Activated CD4-positive, alpha-beta T cell treated with anti-CD3 and anti-CD28 coated beads for 36 hours (primary cell): ENCODE measurements around the gene ORC5. TPM values are rescaled to one million over a fixed set of nuclear protein-coding genes. Genes with fewer than 3 reads are reported as not detected.
A peak's percentile ranks its signal among the peaks of the same experiment; 100 is the strongest.

Source experiments
- ATAC-seq: fragments of 200-7000 bp; cut with Tn5 transposase; one replicate; pipeline ENCODE4 v1.10.0; 2021; ENCODE audit warnings: mild to moderate bottlenecking, moderate library complexity
- CTCF ChIA-PET: fragments of 350-600 bp; sonication (Branson Sonifier 250); formaldehyde crosslinking; loops from one replicate; lab custom pipeline; 2021; ENCODE audit warnings: antibody characterized with exemption; lab: Charles Lee
- POLR2A ChIA-PET: fragments of 350-600 bp; sonication (Branson Sonifier 250); formaldehyde crosslinking; loops from one replicate; lab custom pipeline; 2021; ENCODE audit warnings: antibody characterized with exemption, inconsistent platforms; lab: Charles Lee
- DNase-seq: peaks from one replicate; pipeline ENCODE4 v3.0.0-alpha.2; 2020
- H3K27ac Mint-ChIP-seq: one replicate; pipeline ENCODE4 v1.8.0; 2021; ENCODE audit warnings: mixed read lengths
- H3K27me3 Mint-ChIP-seq: one replicate; pipeline ENCODE4 v1.8.0; 2021; ENCODE audit warnings: mixed read lengths
- H3K36me3 Mint-ChIP-seq: one replicate; pipeline ENCODE4 v1.8.0; 2021; ENCODE audit warnings: low read depth, mixed read lengths
- H3K4me1 Mint-ChIP-seq: one replicate; pipeline ENCODE4 v1.8.0; 2021; ENCODE audit warnings: mixed read lengths
- H3K4me3 Mint-ChIP-seq: one replicate; pipeline ENCODE4 v1.8.0; 2021; ENCODE audit warnings: mild to moderate bottlenecking, moderate library complexity, mixed read lengths
- H3K9me3 Mint-ChIP-seq: one replicate; pipeline ENCODE4 v1.8.0; 2021; ENCODE audit warnings: low read depth, mixed read lengths
- intact Hi-C, 2 experiments: fragments of 100-400 bp; cut with DNase I in 1 of 2; cut with micrococcal nuclease in 1 of 2; formaldehyde crosslinking; loops; one replicate each; pipeline versions ENCODE4 v1.14.2 to v1.15.1; 2022 to 2024; cut with DNase I, micrococcal nuclease
- total RNA-seq, 2 experiments: library from RNA; stranded (reverse); gene quantifications; one replicate each; pipeline ENCODE4 v1.2.3, GENCODE V29; 2021

ORC5 gene
- total RNA-seq, 2 experiments from 2014 or later: 23.5 to 25.1 TPM

DNA sequence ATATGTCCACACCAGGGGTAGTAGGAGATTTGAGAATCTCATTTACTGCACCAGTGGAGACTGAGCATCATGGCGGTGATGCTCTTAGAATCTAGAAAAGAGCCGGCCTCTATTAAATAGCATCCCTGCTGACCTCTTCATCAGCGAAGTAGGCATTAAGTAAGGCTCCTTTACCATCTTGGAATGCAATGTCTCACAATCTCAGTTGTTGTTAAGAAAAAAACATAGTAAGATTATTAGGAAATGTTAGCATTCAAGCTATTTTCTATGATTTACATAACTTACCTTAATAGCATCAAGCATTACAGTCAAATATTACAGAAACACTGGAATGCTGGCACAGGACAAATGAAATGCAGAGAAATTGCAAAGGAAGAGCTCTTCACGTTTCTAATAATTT lies 54.5 kb downstream of the ORC5 start:
- POLR2A ChIA-PET: no interaction called here
- H3K9me3 Mint-ChIP-seq: no peaks in the 10 kb centered on the region
- intact Hi-C loops: loop anchor here (10.0 kb wide), 3 partner anchors 158 to 858 kb away; partner anchors contain the start of genes PMPCB (in 1 of the 2) and SLC26A5 (in 1 of the 2)
- no peaks in the 10 kb centered on the region for H3K4me1 Mint-ChIP-seq
- CTCF ChIA-PET: interaction anchor here (0.8 kb wide), 1 partner anchor 579 kb away, joined by 3 read pairs; no protein-coding TSS in a partner anchor
- DNase-seq: no peak
- ATAC-seq: no peak
- no peak overlapping the region for H3K4me3 Mint-ChIP-seq
- H3K27me3 Mint-ChIP-seq: no peaks in the 10 kb centered on the region
- no peak overlapping the region for H3K27ac Mint-ChIP-seq
- peaks cover 12% of the 10 kb centered on the region for H3K36me3 Mint-ChIP-seq

DNA sequence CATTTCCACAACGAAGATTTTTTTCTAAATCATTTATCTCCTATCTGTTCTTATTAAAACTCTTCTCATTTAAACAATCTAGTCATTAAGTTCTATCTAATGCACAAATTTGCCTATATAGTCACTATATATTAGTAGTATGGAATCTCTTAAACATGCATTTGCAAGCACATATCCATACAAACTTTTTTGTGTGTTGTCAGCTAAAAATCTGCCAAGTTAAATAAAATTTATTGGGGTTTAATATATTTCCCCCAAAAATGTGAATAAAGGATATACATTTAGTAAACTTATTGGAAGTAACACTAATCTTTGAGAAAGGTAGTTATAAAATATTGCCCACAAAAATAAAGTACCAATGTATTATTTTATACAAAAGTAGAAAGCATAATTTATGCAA lies 55.3 kb downstream of the ORC5 start:
- H3K27ac Mint-ChIP-seq: no peak overlapping the region
- H3K4me3 Mint-ChIP-seq: no peak overlapping the region
- H3K27me3 Mint-ChIP-seq: no peaks in the 10 kb centered on the region
- ChIA-PET CTCF (interaction anchor here (0.8 kb wide), 1 partner anchor 579 kb away, joined by 3 read pairs; no protein-coding TSS in a partner anchor), POLR2A (no interaction called here)
- H3K36me3 Mint-ChIP-seq: peaks cover 12% of the 10 kb centered on the region
- DNase-seq (no peak), ATAC-seq (no peak)
- intact Hi-C loops: loop anchor here (10.0 kb wide), 3 partner anchors 158 to 858 kb away; partner anchors contain the start of genes PMPCB (in 1 of the 2) and SLC26A5 (in 1 of the 2)
- no peaks in the 10 kb centered on the region for H3K9me3 Mint-ChIP-seq
- H3K4me1 Mint-ChIP-seq: no peaks in the 10 kb centered on the region

- no peak overlapping the region for H3K27ac Mint-ChIP-seq
- ATAC-seq (no peak), DNase-seq (no peak)
- H3K4me1 Mint-ChIP-seq: no peaks in the 10 kb centered on the region
- H3K27me3 Mint-ChIP-seq: no peaks in the 10 kb centered on the region
- POLR2A ChIA-PET: no interaction called here
- H3K36me3 Mint-ChIP-seq: peaks cover 16% of the 10 kb centered on the region
- no peaks in the 10 kb centered on the region for H3K9me3 Mint-ChIP-seq
- H3K4me3 Mint-ChIP-seq: no peak overlapping the region
- intact Hi-C loops: loop anchor here (10.0 kb wide), 3 partner anchors 156 to 856 kb away; partner anchors contain the start of genes PMPCB (in 1 of the 2) and SLC26A5 (in 1 of the 2)
- CTCF ChIA-PET: interaction anchor here (1.2 to 1.5 kb wide), 2 partner anchors 12 to 18 kb away, joined by 3 to 5 read pairs; no protein-coding TSS in a partner anchor
Observed at GRCh38 chr7:104150470-104150869, 57.3 kb downstream of the ORC5 start.

- no peaks in the 10 kb centered on the region for H3K4me1 Mint-ChIP-seq
- no peak for DNase-seq
- ATAC-seq: no peak
- H3K9me3 Mint-ChIP-seq: no peaks in the 10 kb centered on the region
- intact Hi-C loops: loop anchor here (10.0 kb wide), 3 partner anchors 155 to 855 kb away; partner anchors contain the start of genes PMPCB (in 1 of the 2) and SLC26A5 (in 1 of the 2)
- H3K27ac Mint-ChIP-seq: no peak overlapping the region
- H3K27me3 Mint-ChIP-seq: no peaks in the 10 kb centered on the region
- H3K36me3 Mint-ChIP-seq: peaks cover 19% of the 10 kb centered on the region
- H3K4me3 Mint-ChIP-seq: no peak overlapping the region
- POLR2A ChIA-PET: no interaction called here
- CTCF ChIA-PET: interaction anchor here (0.9 to 1.5 kb wide), 2 partner anchors 10 to 17 kb away, joined by 3 read pairs; no protein-coding TSS in a partner anchor
Observed at GRCh38 chr7:104149822-104150221, 58.0 kb downstream of the ORC5 start.

DNA sequence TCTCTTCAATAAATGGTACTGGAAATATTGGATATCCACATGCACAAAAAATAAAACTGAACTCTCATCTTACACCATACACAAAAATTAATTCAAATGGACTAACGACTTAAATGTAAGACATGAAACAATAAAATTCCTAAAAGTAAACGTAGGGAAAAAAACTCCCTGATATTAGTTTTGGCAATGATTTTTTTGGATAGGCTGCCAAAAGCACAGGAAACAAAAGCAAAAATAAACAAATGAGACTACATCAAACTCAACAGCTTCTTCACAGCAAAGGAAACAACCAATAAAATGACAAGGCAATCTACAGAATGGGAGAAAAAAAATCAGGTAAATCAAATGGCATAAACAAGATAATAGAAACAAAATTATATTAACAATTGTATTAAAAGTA lies 65.7 kb downstream of the ORC5 start:
- Mint-ChIP-seq H3K27ac (no peak overlapping the region), H3K4me1 (peaks cover 4% of the 10 kb centered on the region), H3K27me3 (no peaks in the 10 kb centered on the region), H3K9me3 (no peaks in the 10 kb centered on the region), H3K36me3 (peaks cover 19% of the 10 kb centered on the region), H3K4me3 (no peak overlapping the region)
- no peak for DNase-seq
- ChIA-PET CTCF (interaction anchor here (1.8 kb wide), 1 partner anchor 18 kb away, joined by 4 read pairs; no protein-coding TSS in a partner anchor), POLR2A (no interaction called here)
- no peak for ATAC-seq
- intact Hi-C loops: no loop called here

DNA sequence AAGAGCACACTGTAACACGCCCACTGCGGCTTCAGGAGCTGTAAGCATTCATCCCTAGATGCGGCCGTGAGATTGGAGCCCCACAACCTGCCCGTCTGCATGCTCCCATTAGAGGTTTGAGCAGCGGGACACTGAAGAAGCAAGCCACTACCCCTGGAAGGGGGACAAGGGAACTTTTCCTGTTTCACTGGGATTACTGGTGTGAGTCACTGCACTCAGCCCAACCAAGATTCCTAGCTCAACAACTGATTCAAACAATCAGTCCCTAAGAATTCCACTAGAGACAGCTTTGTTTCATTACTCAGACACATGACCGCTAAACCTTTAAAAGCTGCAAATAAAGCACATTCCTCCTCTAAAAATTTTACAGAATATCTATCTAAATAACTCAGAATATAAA lies 69.8 kb downstream of the ORC5 start:
- ATAC-seq: no peak
- no peak overlapping the region for H3K4me3 Mint-ChIP-seq
- peaks cover 14% of the 10 kb centered on the region for H3K4me1 Mint-ChIP-seq
- ChIA-PET CTCF (interaction anchor here (0.8 to 1.7 kb wide), 3 partner anchors 13 to 563 kb away, joined by 3 to 5 read pairs (median 4); no protein-coding TSS in a partner anchor), POLR2A (interaction anchor here (0.6 kb wide), 2 partner anchors 86 to 805 kb away, joined by 3 read pairs; no protein-coding TSS in a partner anchor)
- peaks cover 13% of the 10 kb centered on the region for H3K36me3 Mint-ChIP-seq
- no peak overlapping the region for H3K27ac Mint-ChIP-seq
- intact Hi-C loops: no loop called here
- no peak for DNase-seq
- H3K9me3 Mint-ChIP-seq: no peaks in the 10 kb centered on the region
- H3K27me3 Mint-ChIP-seq: no peaks in the 10 kb centered on the region

- no peak for ATAC-seq
- ChIA-PET CTCF (interaction anchor here (0.8 to 1.7 kb wide), 3 partner anchors 14 to 562 kb away, joined by 3 to 5 read pairs (median 4); no protein-coding TSS in a partner anchor), POLR2A (no interaction called here)
- no peak overlapping the region for H3K27ac Mint-ChIP-seq
- no peak overlapping the region for H3K4me3 Mint-ChIP-seq
- intact Hi-C loops: no loop called here
- H3K27me3 Mint-ChIP-seq: no peaks in the 10 kb centered on the region
- no peaks in the 10 kb centered on the region for H3K9me3 Mint-ChIP-seq
- peaks cover 14% of the 10 kb centered on the region for H3K4me1 Mint-ChIP-seq
- H3K36me3 Mint-ChIP-seq: peaks cover 13% of the 10 kb centered on the region
- DNase-seq: no peak
Observed at GRCh38 chr7:104137511-104137910, 70.3 kb downstream of the ORC5 start.

DNA sequence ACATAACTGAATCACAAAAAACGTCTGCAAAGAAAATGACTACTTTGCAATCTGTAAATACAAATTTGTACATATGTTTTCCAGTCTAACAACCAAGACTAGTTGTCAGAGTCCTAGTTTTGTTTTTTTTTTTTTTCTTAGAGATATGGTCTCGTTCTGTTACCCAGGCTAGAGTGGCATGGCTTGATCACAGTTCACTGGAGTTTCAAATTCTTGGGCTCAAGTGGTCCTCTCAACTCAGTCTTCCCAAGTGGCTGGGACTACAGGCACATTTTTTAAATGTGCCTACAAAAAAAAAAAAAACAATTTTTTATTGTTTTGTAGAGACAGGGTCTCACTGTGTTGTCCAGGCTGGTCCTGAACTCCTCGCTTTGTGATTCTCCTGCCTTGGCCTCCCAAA lies 70.8 kb downstream of the ORC5 start:
- Mint-ChIP-seq H3K27me3 (no peaks in the 10 kb centered on the region), H3K36me3 (peaks cover 13% of the 10 kb centered on the region), H3K27ac (no peak overlapping the region), H3K4me3 (no peak overlapping the region), H3K9me3 (no peaks in the 10 kb centered on the region), H3K4me1 (peaks cover 14% of the 10 kb centered on the region)
- ChIA-PET CTCF (interaction anchor here (0.8 to 1.2 kb wide), 2 partner anchors 11 to 570 kb away, joined by 4 to 5 read pairs; no protein-coding TSS in a partner anchor), POLR2A (no interaction called here)
- intact Hi-C loops: no loop called here
- DNase-seq (no peak), ATAC-seq (no peak)

- ChIA-PET CTCF (interaction anchor here (0.8 to 1.3 kb wide), 3 partner anchors 10 to 570 kb away, joined by 4 to 5 read pairs (median 4); no protein-coding TSS in a partner anchor), POLR2A (no interaction called here)
- intact Hi-C loops: no loop called here
- Mint-ChIP-seq H3K27me3 (no peaks in the 10 kb centered on the region), H3K4me3 (no peak overlapping the region), H3K36me3 (peaks cover 13% of the 10 kb centered on the region), H3K4me1 (peaks cover 14% of the 10 kb centered on the region), H3K9me3 (no peaks in the 10 kb centered on the region), H3K27ac (peak overlapping the region; percentile 85)
- no peak for ATAC-seq
- DNase-seq: no peak
Observed at GRCh38 chr7:104136561-104136960, 71.3 kb downstream of the ORC5 start.

DNA sequence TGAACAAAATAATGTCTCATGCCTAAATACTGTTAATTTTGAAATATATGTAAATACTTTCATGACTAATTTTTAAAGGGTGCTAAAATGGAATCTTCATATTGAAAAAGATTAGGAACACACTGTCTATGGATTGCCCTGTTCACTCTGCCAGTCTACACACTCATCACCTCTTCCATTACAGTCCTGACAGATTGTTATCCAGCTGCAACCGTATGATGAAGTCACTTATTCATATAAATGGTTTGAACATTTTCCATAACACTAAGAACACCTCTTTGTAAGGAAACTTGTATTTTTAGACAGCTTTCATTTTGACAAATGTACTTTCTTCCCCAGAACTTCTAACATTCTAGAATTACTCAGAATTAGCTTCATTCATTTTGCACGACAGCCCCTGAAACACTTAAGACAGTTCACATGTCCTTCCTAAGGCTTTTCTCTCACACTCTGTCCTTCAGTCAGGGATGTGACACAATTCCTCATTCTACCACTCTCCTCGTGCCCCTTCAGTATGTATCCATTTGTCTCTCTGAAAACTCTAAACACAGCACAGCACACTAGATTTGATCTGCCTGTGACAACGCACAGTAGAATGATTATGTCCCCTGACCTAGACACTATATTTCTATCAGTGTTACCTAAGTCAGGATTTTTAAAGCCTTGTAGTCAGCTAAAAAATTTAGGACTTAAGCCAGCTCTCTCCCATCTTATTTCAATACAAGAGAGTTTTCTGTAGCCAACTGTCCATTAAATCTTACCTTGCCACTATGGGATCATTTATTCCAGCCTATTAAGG lies 71.9 kb downstream of the ORC5 start:
- ChIA-PET POLR2A (no interaction called here), CTCF (interaction anchor here (0.8 to 1.3 kb wide), 3 partner anchors 10 to 569 kb away, joined by 4 to 5 read pairs (median 4); no protein-coding TSS in a partner anchor)
- H3K4me3 Mint-ChIP-seq: no peak overlapping the region
- DNase-seq: peak; percentile 13
- peak overlapping the region; percentile 85 for H3K27ac Mint-ChIP-seq
- intact Hi-C loops: no loop called here
- H3K36me3 Mint-ChIP-seq: peaks cover 16% of the 10 kb centered on the region
- peaks cover 14% of the 10 kb centered on the region for H3K4me1 Mint-ChIP-seq
- H3K9me3 Mint-ChIP-seq: peaks cover 2% of the 10 kb centered on the region
- H3K27me3 Mint-ChIP-seq: no peaks in the 10 kb centered on the region
- peak; percentile 94 for ATAC-seq

- H3K27ac Mint-ChIP-seq: no peak overlapping the region
- intact Hi-C loops: no loop called here
- H3K4me1 Mint-ChIP-seq: peaks cover 14% of the 10 kb centered on the region
- ChIA-PET CTCF (interaction anchor here (0.9 kb wide), 1 partner anchor 16 kb away, joined by 3 read pairs; no protein-coding TSS in a partner anchor), POLR2A (no interaction called here)
- no peak overlapping the region for H3K4me3 Mint-ChIP-seq
- peaks cover 28% of the 10 kb centered on the region for H3K36me3 Mint-ChIP-seq
- ATAC-seq (no peak), DNase-seq (no peak)
- H3K27me3 Mint-ChIP-seq: no peaks in the 10 kb centered on the region
- H3K9me3 Mint-ChIP-seq: peaks cover 2% of the 10 kb centered on the region
Observed at GRCh38 chr7:104133238-104133637, 74.6 kb downstream of the ORC5 start.
